Lung (tissue), 12 donors: ENCODE data around the gene EIF6. TPM values are rescaled to one million over a fixed set of nuclear protein-coding genes. Genes with fewer than 3 reads are reported as not detected.

Source experiments
- ATAC-seq: fragments of 200-7000 bp; cut with Tn5 transposase; one replicate; pipeline ENCODE4 v1.9.1; 2020; ENCODE audit warnings: moderate number of reproducible peaks; ENCODE audit not compliant: insufficient read depth, low FRiP score
- DNase-seq, 3 donors: peaks; one replicate each; pipeline ENCODE4 v3.0.0-alpha.2; 2013 to 2017
- H3K27ac ChIP-seq, 2 donors: one replicate each; pipeline ENCODE4 v1.5.1; 2013; ENCODE audit warnings: mild to moderate bottlenecking in 2 of 2, moderate library complexity in 2 of 2, control low read depth in 1 of 2, inconsistent platforms in 1 of 2, low read depth in 1 of 2, low read length in 1 of 2
- H3K27me3 ChIP-seq, 3 donors: one replicate each; pipeline ENCODE4 v1.5.1; 2013; ENCODE audit warnings: low read length in 2 of 3; ENCODE audit not compliant: control insufficient read depth in 3 of 3, insufficient read depth in 3 of 3
- H3K36me3 ChIP-seq, 4 donors: one replicate each; pipeline ENCODE4 v1.5.1; 2013; ENCODE audit warnings: low read length in 4 of 4, mild to moderate bottlenecking in 1 of 4, moderate library complexity in 1 of 4; ENCODE audit not compliant: control insufficient read depth in 4 of 4, insufficient read depth in 4 of 4
- H3K4me1 ChIP-seq, 5 donors: one replicate each; pipeline ENCODE4 v1.5.1; 2013; ENCODE audit warnings: low read length in 5 of 5, mild to moderate bottlenecking in 2 of 5, moderate library complexity in 1 of 5; ENCODE audit not compliant: control insufficient read depth in 5 of 5, insufficient read depth in 5 of 5
- H3K4me3 ChIP-seq: one replicate; pipeline ENCODE4 v1.5.1; 2013; ENCODE audit warnings: mild to moderate bottlenecking, control low read depth, moderate library complexity
- H3K9ac ChIP-seq, 2 donors: one replicate each; pipeline ENCODE4 v1.5.1; 2013; ENCODE audit warnings: low read length in 2 of 2, control low read depth in 1 of 2; ENCODE audit not compliant: insufficient read depth in 1 of 2
- H3K9me3 ChIP-seq, 4 donors: one replicate each; pipeline ENCODE4 v1.5.1; 2013; ENCODE audit warnings: low read length in 3 of 4, mild to moderate bottlenecking in 1 of 4, moderate library complexity in 1 of 4; ENCODE audit not compliant: control insufficient read depth in 4 of 4, insufficient read depth in 3 of 4
- WGBS, 2 donors: extraction: QIAGEN DNeasy Blood & Tissue Kit; methylation state at CpG; one replicate each; pipeline ENCODE4 v1.1.7; 2013; 5-methylcytosine and 5-hydroxymethylcytosine counted together
- polyA plus RNA-seq, 2 donors: library from polyadenylated mRNA; stranded (reverse); fragments of 200-250 nt; gene quantifications; one replicate each; pipeline ENCODE4 v1.2.1, GENCODE V29; 2013
- total RNA-seq, 2 donors: library from RNA; depleted of rRNA in 1 of 2; stranded (reverse); fragments of >200 nt in 1 of 2; gene quantifications; one replicate each; pipeline ENCODE4 v1.2.1, GENCODE V29; 2014 to 2021
- TF ChIP-seq, protein P1 (sequence below): IDR thresholded peaks from 2 replicates; pipeline ENCODE4 v1.5.1; 2012; ENCODE audit warnings: mild to moderate bottlenecking; ENCODE audit errors: control extremely low read depth, extremely low read depth
- donor health status: control.
- donor health status: control.
- donor health status: Bipolar disorder and iron deficiency.
- donor health status: healthy.
- donor health status: DM: yes; HTN: yes; CAD: no.

Gene EIF6
- total and polyA plus RNA-seq, 4 donors, result 47.8 to 191 (median 118) TPM

- ATAC-seq, result no peak
- no peak overlapping the region for H3K9ac ChIP-seq
- H3K4me3 ChIP-seq, result no peak overlapping the region
- TF ChIP-seq, protein P1, sequence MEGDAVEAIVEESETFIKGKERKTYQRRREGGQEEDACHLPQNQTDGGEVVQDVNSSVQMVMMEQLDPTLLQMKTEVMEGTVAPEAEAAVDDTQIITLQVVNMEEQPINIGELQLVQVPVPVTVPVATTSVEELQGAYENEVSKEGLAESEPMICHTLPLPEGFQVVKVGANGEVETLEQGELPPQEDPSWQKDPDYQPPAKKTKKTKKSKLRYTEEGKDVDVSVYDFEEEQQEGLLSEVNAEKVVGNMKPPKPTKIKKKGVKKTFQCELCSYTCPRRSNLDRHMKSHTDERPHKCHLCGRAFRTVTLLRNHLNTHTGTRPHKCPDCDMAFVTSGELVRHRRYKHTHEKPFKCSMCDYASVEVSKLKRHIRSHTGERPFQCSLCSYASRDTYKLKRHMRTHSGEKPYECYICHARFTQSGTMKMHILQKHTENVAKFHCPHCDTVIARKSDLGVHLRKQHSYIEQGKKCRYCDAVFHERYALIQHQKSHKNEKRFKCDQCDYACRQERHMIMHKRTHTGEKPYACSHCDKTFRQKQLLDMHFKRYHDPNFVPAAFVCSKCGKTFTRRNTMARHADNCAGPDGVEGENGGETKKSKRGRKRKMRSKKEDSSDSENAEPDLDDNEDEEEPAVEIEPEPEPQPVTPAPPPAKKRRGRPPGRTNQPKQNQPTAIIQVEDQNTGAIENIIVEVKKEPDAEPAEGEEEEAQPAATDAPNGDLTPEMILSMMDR, result no peak
- H3K4me1 ChIP-seq, result peaks cover 0 to 11% (median 0%) of the 10 kb centered on the region in 5 donors
- no peaks in the 10 kb centered on the region for H3K27me3 ChIP-seq
- no peak overlapping the region for H3K27ac ChIP-seq
- no peaks in the 10 kb centered on the region for H3K9me3 ChIP-seq
- DNase-seq, result no peak
- H3K36me3 ChIP-seq, result peaks cover 0 to 6% (median 0%) of the 10 kb centered on the region in 4 donors
- 82 to 89% methylated on average over 6 of the region's 6 CpGs for WGBS, 2 donors
Observed at GRCh38 chr20:35325401-35325800, 40.8 kb upstream of the EIF6 start.

GRCh38 chr20:35320396-35321126 lies 36.0 kb upstream of the EIF6 start:
- TF ChIP-seq, protein P1, result no peak
- 92 to 96% methylated on average over 3 of the region's 3 CpGs for WGBS, 2 donors
- no peaks in the 10 kb centered on the region for H3K9me3 ChIP-seq
- no peak overlapping the region for H3K27ac ChIP-seq
- DNase-seq (peak in 1 of 3 donors; percentile 25), ATAC-seq (no peak)
- no peaks in the 10 kb centered on the region for H3K27me3 ChIP-seq
- H3K4me3 ChIP-seq, result no peak overlapping the region
- H3K9ac ChIP-seq, result no peak overlapping the region
- peaks cover 0 to 15% (median 8%) of the 10 kb centered on the region in 5 donors for H3K4me1 ChIP-seq
- no peaks in the 10 kb centered on the region for H3K36me3 ChIP-seq

DNA sequence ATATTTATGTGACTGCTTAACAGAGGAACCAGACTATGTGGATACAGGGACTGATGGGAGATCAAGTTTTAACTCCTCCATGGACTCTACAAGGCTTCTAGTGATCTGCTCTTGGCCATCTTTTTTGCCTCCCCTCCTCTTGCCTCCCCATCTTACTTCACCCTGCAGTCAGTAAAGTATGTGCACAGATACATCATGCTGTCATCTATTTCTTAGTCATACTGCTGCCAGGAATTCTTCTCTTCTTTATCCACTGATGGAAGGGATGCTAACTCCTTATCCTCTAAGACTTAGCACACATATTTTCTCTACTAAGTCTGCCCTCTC lies 35.3 kb upstream of the EIF6 start:
- H3K4me1 ChIP-seq, result peaks cover 0 to 15% (median 8%) of the 10 kb centered on the region in 5 donors
- ATAC-seq (no peak), DNase-seq (no peak)
- TF ChIP-seq, protein P1, result no peak
- H3K9me3 ChIP-seq, result no peaks in the 10 kb centered on the region
- peak overlapping the region in 1 of 2 donors; percentile 63 for H3K27ac ChIP-seq
- no peaks in the 10 kb centered on the region for H3K27me3 ChIP-seq
- H3K4me3 ChIP-seq, result no peak overlapping the region
- no peaks in the 10 kb centered on the region for H3K36me3 ChIP-seq
- no peak overlapping the region for H3K9ac ChIP-seq
